Measurements from ENCODE around the gene SAMD14. TPM values are rescaled to one million over a fixed set of nuclear protein-coding genes. Genes with fewer than 3 reads are reported as not detected.

SAMD14 gene
- total and polyA plus RNA-seq, 2 donors (not counting 1 experiment from before 2014, with no cell fraction given), result 0.13 to 0.89 TPM

GRCh38 chr17:50143461-50144176, 13.7 kb upstream of the SAMD14 start:
- ATAC-seq (ENCODE audit: low read depth) (no peak), DNase-seq (no peak)
- no peak overlapping the region for H3K9ac ChIP-seq (ENCODE audit: low read length)
- no peaks in the 10 kb centered on the region for H3K9me3 ChIP-seq (ENCODE audit: control extremely low read depth in 1 of 3, control insufficient read depth in 2 of 3, insufficient read depth in 1 of 3, low read length in 2 of 3)
- ChIA-PET CTCF (interaction anchor here (1.0 to 5.1 kb wide), 8 partner anchors 10 to 128 kb away, joined by 3 to 59 read pairs (median 6); no protein-coding TSS in a partner anchor), POLR2A (interaction anchor here (0.6 to 1.7 kb wide), 4 partner anchors 9 to 49 kb away, joined by 3 to 5 read pairs (median 3); partner anchors contain the start of genes PDK2 and SAMD14)
- WGBS (ENCODE audit: insufficient coverage), result 92% methylated on average over 16 of the region's 20 CpGs
- H3K36me3 ChIP-seq (replicated peaks in 1 of 2; ENCODE audit: control extremely low read depth in 1 of 2, control insufficient read depth in 1 of 2, extremely low read depth in 1 of 2, insufficient read depth in 2 of 2, low read length in 1 of 2), result peaks cover 0 to 77% of the 10 kb centered on the region in 2 experiments
- Mint-ChIP-seq H3K9me3 (ENCODE audit: insufficient read depth) (no peaks in the 10 kb centered on the region), H3K27ac (peak overlapping the region; percentile 98), H3K27me3 (no peaks in the 10 kb centered on the region), H3K4me1 (peaks cover 84% of the 10 kb centered on the region), H3K4me3 (peak overlapping the region; percentile 100)
- intact Hi-C loops (cut with micrococcal nuclease), result no loop called here
- H3K27me3 ChIP-seq (replicated peaks in 1 of 4; ENCODE audit: control extremely low read depth in 1 of 4, control insufficient read depth in 3 of 4, insufficient read depth in 4 of 4, low read length in 3 of 4), result no peaks in the 10 kb centered on the region
- no peak for TF ChIP-seq EZH2 (IDR thresholded peaks at IDR 0.05; ENCODE audit: borderline replicate concordance, insufficient read depth, low read depth, low read length, poor library complexity, severe bottlenecking)
- TF ChIP-seq CTCF (IDR thresholded peaks at IDR 0.05), result no peak
- peaks cover 97% of the 10 kb centered on the region for H4K20me1 ChIP-seq (ENCODE audit: control insufficient read depth, insufficient read depth, low read length, poor library complexity, severe bottlenecking)
- H3K79me2 ChIP-seq (ENCODE audit: control insufficient read depth, insufficient read depth, low read length), result peaks cover 81% of the 10 kb centered on the region
- peak overlapping the region; percentile 92 for H3K4me2 ChIP-seq (replicated peaks; ENCODE audit: low read depth, low read length, poor library complexity, severe bottlenecking)
- no peak overlapping the region for H3K4me3 ChIP-seq (ENCODE audit: control extremely low read depth in 1 of 5, extremely low read depth in 1 of 5, insufficient read depth in 1 of 5, low read depth in 2 of 5, low read length in 4 of 5)
- peaks cover 70 to 87% of the 10 kb centered on the region in 2 donors for H3K4me1 ChIP-seq (ENCODE audit: control insufficient read depth in 2 of 2, insufficient read depth in 2 of 2, low read length in 2 of 2)
- H2AFZ ChIP-seq (ENCODE audit: insufficient read depth, low read depth, low read length, poor library complexity, severe bottlenecking), result no peak overlapping the region
- H3K27ac ChIP-seq (ENCODE audit: low read length in 2 of 2), result peak overlapping the region in 1 of 2 donors; percentile 94

- Histone ChIP-seq H3K27ac (ENCODE audit: low read length in 2 of 2) (peak overlapping the region in 1 of 2 donors; percentile 47), H3K4me1 (ENCODE audit: control insufficient read depth in 2 of 2, insufficient read depth in 2 of 2, low read length in 2 of 2) (peaks cover 66 to 75% of the 10 kb centered on the region in 2 donors), H3K79me2 (ENCODE audit: control insufficient read depth, insufficient read depth, low read length) (peaks cover 73% of the 10 kb centered on the region), H3K9ac (ENCODE audit: low read length) (no peak overlapping the region), H3K36me3 (replicated peaks in 1 of 2; ENCODE audit: control extremely low read depth in 1 of 2, control insufficient read depth in 1 of 2, extremely low read depth in 1 of 2, insufficient read depth in 2 of 2, low read length in 1 of 2) (peaks cover 4 to 96% of the 10 kb centered on the region in 2 experiments), H4K20me1 (ENCODE audit: control insufficient read depth, insufficient read depth, low read length, poor library complexity, severe bottlenecking) (peaks cover 100% of the 10 kb centered on the region), H3K9me3 (ENCODE audit: control extremely low read depth in 1 of 3, control insufficient read depth in 2 of 3, insufficient read depth in 1 of 3, low read length in 2 of 3) (no peaks in the 10 kb centered on the region), H3K27me3 (replicated peaks in 1 of 4; ENCODE audit: control extremely low read depth in 1 of 4, control insufficient read depth in 3 of 4, insufficient read depth in 4 of 4, low read length in 3 of 4) (no peaks in the 10 kb centered on the region), H3K4me2 (replicated peaks; ENCODE audit: low read depth, low read length, poor library complexity, severe bottlenecking) (peak overlapping the region; percentile 50), H3K4me3 (ENCODE audit: control extremely low read depth in 1 of 5, extremely low read depth in 1 of 5, insufficient read depth in 1 of 5, low read depth in 2 of 5, low read length in 4 of 5) (no peak overlapping the region), H2AFZ (ENCODE audit: insufficient read depth, low read depth, low read length, poor library complexity, severe bottlenecking) (no peak overlapping the region)
- intact Hi-C loops (cut with micrococcal nuclease), result loop anchor here (2.0 kb wide), 2 partner anchors 27 to 57 kb away; no protein-coding TSS in a partner anchor
- Mint-ChIP-seq H3K27me3 (no peaks in the 10 kb centered on the region), H3K9me3 (ENCODE audit: insufficient read depth) (no peaks in the 10 kb centered on the region), H3K27ac (peak overlapping the region; percentile 79), H3K4me1 (peaks cover 74% of the 10 kb centered on the region), H3K4me3 (peak overlapping the region; percentile 55)
- ChIA-PET POLR2A (interaction anchor here (1.0 to 1.7 kb wide), 3 partner anchors 11 to 22 kb away, joined by 4 to 7 read pairs (median 5); partner anchors contain the start of gene SAMD14), CTCF (interaction anchor here (1.1 to 3.8 kb wide), 8 partner anchors 10 to 55 kb away, joined by 3 to 79 read pairs (median 7); partner anchors contain the start of gene PPP1R9B)
- DNase-seq, result no peak
- TF ChIP-seq CTCF (IDR thresholded peaks at IDR 0.05) (no peak), EZH2 (IDR thresholded peaks at IDR 0.05; ENCODE audit: borderline replicate concordance, insufficient read depth, low read depth, low read length, poor library complexity, severe bottlenecking) (no peak)
- ATAC-seq (ENCODE audit: low read depth), result no peak
- WGBS (ENCODE audit: insufficient coverage), result 41% methylated on average over 6 of the region's 8 CpGs
These were observed 11.8 kb upstream of the SAMD14 start for GRCh38 chr17:50141745-50142110.
